ENCODE results near the gene HDDC3. TPM values are rescaled to one million over a fixed set of nuclear protein-coding genes. Genes with fewer than 3 reads are reported as not detected.

HDDC3 gene
- total RNA-seq, 3 donors from 2014 or later (not counting 1 experiment from before 2014, with no cell fraction given): 11.2 to 14.5 (median 12.1) TPM

DNA sequence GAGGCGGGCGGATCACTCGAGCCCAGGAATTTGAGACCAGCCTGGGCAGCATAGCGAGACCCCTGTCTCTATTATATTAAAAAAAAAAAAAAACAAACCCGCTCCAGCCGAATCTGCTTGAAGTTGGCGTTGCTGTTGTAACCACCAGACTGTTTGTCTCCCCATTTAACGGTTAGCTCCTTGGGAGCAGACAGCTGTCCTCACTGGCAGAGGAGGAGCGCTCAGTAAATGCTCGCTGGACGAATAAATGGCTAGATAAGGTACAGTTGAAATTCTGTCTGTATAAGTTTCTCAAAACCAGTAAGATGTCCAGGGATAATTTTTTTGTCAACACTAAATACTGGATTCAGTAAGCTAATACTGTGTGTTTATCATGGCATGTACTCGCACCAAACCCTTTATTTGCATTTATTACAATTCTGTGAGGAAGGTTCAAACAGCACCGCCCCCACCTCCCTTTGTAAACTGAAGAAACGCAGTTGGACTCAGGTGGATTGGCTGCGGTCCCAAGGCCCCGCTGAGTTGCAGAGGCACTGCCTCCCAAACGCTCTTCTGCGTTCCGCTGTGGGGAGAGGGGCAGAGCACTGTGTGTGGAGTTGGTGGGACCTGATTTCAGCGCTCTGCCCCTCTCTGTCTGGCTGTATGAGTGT is 23.4 kb upstream of the HDDC3 start:
- H3K36me3 ChIP-seq (ENCODE audit: control insufficient read depth, insufficient read depth, low read length): peaks cover 29% of the 10 kb centered on the region
- peak overlapping the region; percentile 71 for H3K4me3 ChIP-seq (ENCODE audit: low read length)
- intact Hi-C loops (cut with micrococcal nuclease): loop anchor here (1.0 to 2.0 kb wide), 3 partner anchors 21 to 316 kb away; partner anchors contain the start of gene UNC45A
- no peak for DNase-seq
- H3K27ac ChIP-seq (ENCODE audit: low read length): no peak overlapping the region
- ATAC-seq: no peak
- H3K4me3 Mint-ChIP-seq: peak overlapping the region; percentile 85
- no peaks in the 10 kb centered on the region for H3K36me3 Mint-ChIP-seq
- peaks cover 20% of the 10 kb centered on the region for H3K4me1 ChIP-seq (ENCODE audit: control insufficient read depth, insufficient read depth, low read length)
- H3K27me3 ChIP-seq (ENCODE audit: control insufficient read depth, insufficient read depth, low read length): no peaks in the 10 kb centered on the region
- H3K4me1 Mint-ChIP-seq: peaks cover 0 to 10% of the 10 kb centered on the region in 2 donors
- 83% methylated on average over 20 of the region's 20 CpGs for WGBS (ENCODE audit: insufficient coverage)
- TF ChIP-seq CTCF (IDR thresholded peaks at IDR 0.05): no peak
- H3K27ac Mint-ChIP-seq: peak overlapping the region; percentile 82 to 91
- no peaks in the 10 kb centered on the region for H3K9me3 Mint-ChIP-seq
- no peaks in the 10 kb centered on the region for H3K27me3 Mint-ChIP-seq (ENCODE audit: low read depth in 2 of 2)
- H3K9me3 ChIP-seq (ENCODE audit: control insufficient read depth, insufficient read depth, low read length): no peaks in the 10 kb centered on the region

- Mint-ChIP-seq H3K27me3 (ENCODE audit: low read depth in 2 of 2) (no peaks in the 10 kb centered on the region), H3K36me3 (no peaks in the 10 kb centered on the region), H3K4me1 (peaks cover 0 to 10% of the 10 kb centered on the region in 2 donors), H3K27ac (peak within 1 kb of the TSS; percentile 82 to 91), H3K9me3 (no peaks in the 10 kb centered on the region), H3K4me3 (peak within 1 kb of the TSS; percentile 85)
- peaks cover 20% of the 10 kb centered on the region for H3K4me1 ChIP-seq (ENCODE audit: control insufficient read depth, insufficient read depth, low read length)
- peak within 1 kb of the TSS; percentile 71 for H3K4me3 ChIP-seq (ENCODE audit: low read length)
- H3K9me3 ChIP-seq (ENCODE audit: control insufficient read depth, insufficient read depth, low read length): no peaks in the 10 kb centered on the region
- DNase-seq: peak; percentile 82 to 93
- intact Hi-C loops (cut with micrococcal nuclease): loop anchor here (2.0 kb wide), 1 partner anchor 20 kb away; the partner anchor contains the start of gene UNC45A
- H3K27ac ChIP-seq (ENCODE audit: low read length): peak within 1 kb of the TSS; percentile 88
- ATAC-seq: peak; percentile 95 to 97 (median 97)
- 1% methylated on average over 69 of the region's 69 CpGs for WGBS (ENCODE audit: insufficient coverage)
- no peaks in the 10 kb centered on the region for H3K27me3 ChIP-seq (ENCODE audit: control insufficient read depth, insufficient read depth, low read length)
- peaks cover 28% of the 10 kb centered on the region for H3K36me3 ChIP-seq (ENCODE audit: control insufficient read depth, insufficient read depth, low read length)
- TF ChIP-seq CTCF (IDR thresholded peaks at IDR 0.05): no peak
Observed at GRCh38 chr15:90954712-90955623, 22.6 kb upstream of the HDDC3 start, which contains the start of gene RCCD1. Gene RCCD1, plus strand, starts transcription at chr15:90954884. Its CDS starts 1,851 bp downstream, at chr15:90956735.

DNA sequence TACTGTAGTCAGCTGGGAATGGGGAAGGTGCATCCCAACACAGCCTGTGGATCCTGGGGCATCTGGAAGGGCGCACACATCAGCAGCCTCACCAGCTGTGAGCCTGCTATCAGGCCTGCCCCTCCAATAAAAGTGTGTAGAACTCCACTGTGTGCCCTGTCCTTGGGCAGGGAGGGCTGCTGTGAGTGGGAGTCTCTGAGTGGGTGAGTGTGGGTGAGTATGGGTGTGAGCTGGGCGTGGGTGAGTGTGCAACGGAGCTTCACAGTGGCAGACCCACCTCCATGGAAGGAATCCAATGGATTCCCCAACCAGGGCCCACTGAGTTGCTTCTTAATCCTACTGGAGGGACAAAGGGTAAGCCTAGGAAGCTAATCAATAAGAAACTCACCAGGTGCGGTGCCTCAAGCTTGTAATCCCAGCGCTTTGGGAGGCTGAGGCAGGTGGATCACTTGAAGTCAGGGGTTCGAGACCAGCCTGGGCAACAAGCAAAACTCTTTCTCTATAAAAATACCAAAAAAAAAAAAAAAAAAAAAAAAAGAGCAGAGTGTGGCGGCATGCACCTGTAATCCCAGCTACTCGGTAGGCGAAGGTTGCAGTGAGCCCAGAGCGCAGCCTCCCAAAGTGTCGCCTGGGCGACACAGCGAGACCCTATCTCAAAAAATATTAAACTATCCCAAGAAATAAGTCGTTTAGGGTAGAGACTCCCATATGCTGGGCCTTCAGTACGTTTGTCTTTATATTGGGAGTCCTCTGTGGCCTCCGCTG is 21.8 kb upstream of the HDDC3 start:
- ATAC-seq: no peak
- peak overlapping the region; percentile 88 for H3K27ac ChIP-seq (ENCODE audit: low read length)
- no peak for DNase-seq
- Mint-ChIP-seq H3K4me1 (peaks cover 0 to 10% of the 10 kb centered on the region in 2 donors), H3K27me3 (ENCODE audit: low read depth in 2 of 2) (no peaks in the 10 kb centered on the region), H3K36me3 (no peaks in the 10 kb centered on the region), H3K27ac (peak overlapping the region; percentile 82 to 91), H3K4me3 (peak overlapping the region; percentile 85), H3K9me3 (no peaks in the 10 kb centered on the region)
- TF ChIP-seq CTCF (IDR thresholded peaks at IDR 0.05): no peak
- peaks cover 20% of the 10 kb centered on the region for H3K4me1 ChIP-seq (ENCODE audit: control insufficient read depth, insufficient read depth, low read length)
- 74% methylated on average over 8 of the region's 16 CpGs for WGBS (ENCODE audit: insufficient coverage)
- H3K4me3 ChIP-seq (ENCODE audit: low read length): peak overlapping the region; percentile 71
- H3K9me3 ChIP-seq (ENCODE audit: control insufficient read depth, insufficient read depth, low read length): no peaks in the 10 kb centered on the region
- H3K36me3 ChIP-seq (ENCODE audit: control insufficient read depth, insufficient read depth, low read length): peaks cover 36% of the 10 kb centered on the region
- no peaks in the 10 kb centered on the region for H3K27me3 ChIP-seq (ENCODE audit: control insufficient read depth, insufficient read depth, low read length)
- intact Hi-C loops (cut with micrococcal nuclease): loop anchor here (2.0 kb wide), 1 partner anchor 19 kb away; the partner anchor contains the start of gene UNC45A

Data from natural killer cell (primary cell).